A673 (cell line): ENCODE measurements around the gene UBE2E2.

Experiments used
- CTCF ChIP-seq: fragments of 300-800, 200-600 bp; sonication (generic); conservative IDR thresholded peaks from 2 replicates; pipeline ENCODE4 v1.5.1; 2017; ENCODE audit warnings: low read depth, mild to moderate bottlenecking, antibody characterized with exemption, low read length, moderate library complexity, mixed read lengths
- EZH2 ChIP-seq: fragments of 200-600 bp; sonication (generic); IDR thresholded peaks from 2 replicates; pipeline ENCODE4 v1.6.1; 2017; ENCODE audit warnings: borderline replicate concordance, low read depth, mild to moderate bottlenecking, mixed read lengths, antibody characterized with exemption, low read length; ENCODE audit not compliant: poor library complexity, severe bottlenecking

DNA sequence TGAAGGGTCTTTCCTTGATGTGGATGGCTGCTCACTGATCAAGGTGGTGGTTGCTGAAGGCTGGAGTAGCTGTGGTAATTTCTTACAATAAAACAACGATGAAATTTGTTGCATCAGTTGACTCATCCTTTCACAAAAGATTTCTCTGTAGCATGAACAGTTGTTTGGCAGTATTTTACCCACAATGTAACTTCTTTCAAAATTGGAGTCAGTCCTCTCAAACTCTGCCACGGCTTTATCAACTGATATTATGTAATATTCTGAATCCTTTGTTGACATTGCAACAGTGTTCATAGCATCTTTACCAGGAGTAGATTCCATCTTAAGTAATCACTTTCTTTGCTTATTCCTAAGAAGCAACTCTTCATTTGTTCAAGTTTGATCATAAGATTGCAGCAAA, 252.6 kb downstream of the UBE2E2 start:
- TF ChIP-seq CTCF (no peak), EZH2 (no peak)
